ENCODE results near the gene VPS33A. TPM values are rescaled to one million over a fixed set of nuclear protein-coding genes. Genes with fewer than 3 reads are reported as not detected.
A peak's percentile ranks its signal among the peaks of the same experiment; 100 is the strongest.

VPS33A gene
- total and polyA plus RNA-seq, 2 of the 13 experiments (the other 11 are each of a cell fraction or from before 2014, with no cell fraction given) = 11.0 to 43.6 TPM

DNA sequence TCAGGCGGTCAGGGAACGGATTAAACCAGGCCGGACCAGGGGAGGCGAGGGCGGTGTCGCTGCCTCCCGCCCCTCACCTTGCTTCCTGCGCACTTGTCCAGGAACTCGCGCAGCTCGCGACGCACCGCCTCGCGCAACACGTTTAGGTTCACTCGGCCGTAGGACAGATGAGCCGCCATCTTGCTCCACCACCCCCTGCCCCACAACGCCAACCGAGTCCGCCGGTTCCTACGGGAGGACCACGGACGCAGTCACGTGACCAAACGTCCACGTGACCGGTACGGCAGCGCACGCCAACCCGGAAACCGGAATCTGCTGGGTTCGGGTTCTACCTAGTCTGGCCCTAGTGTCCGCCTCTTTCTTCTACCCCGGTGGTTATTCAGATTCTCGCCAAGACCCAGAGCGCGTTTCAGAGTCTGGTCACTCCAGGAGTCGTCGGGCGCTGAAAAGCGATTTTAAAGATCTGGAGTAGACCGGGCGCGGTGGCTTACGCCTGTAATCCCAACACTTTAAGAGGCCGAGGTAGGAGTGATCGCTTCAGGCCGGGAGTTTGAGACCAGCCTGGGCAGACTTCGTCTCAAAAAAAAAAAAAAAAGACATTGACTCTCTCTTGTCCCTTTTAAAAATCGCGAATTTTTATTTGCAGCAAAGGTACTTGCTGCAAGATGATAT, at the start of gene VPS33A (continued):
- TF ChIP-seq POGK (CRISPR knock-in tag; conservative IDR thresholded peaks at IDR 0.05) (peak; percentile 89), ZNF839 (CRISPR knock-in tag; IDR thresholded peaks at IDR 0.05; ENCODE audit: borderline replicate concordance) (peak; percentile 92; the same call in 1 of the 2 replicates), ZNF263 (CRISPR knock-in tag; IDR thresholded peaks at IDR 0.05) (peak; percentile 98), EEA1 (CRISPR knock-in tag; IDR thresholded peaks at IDR 0.05; ENCODE audit: borderline replicate concordance) (no peak), ATF5 (CRISPR knock-in tag; IDR thresholded peaks at IDR 0.05; ENCODE audit: low read depth) (no peak), KAT8 (CRISPR knock-in tag; IDR thresholded peaks at IDR 0.05) (peak; percentile 100), STAG1 (CRISPR knock-in tag; IDR thresholded peaks at IDR 0.05) (no peak), CAMTA2 (CRISPR knock-in tag; IDR thresholded peaks at IDR 0.05; ENCODE audit: borderline replicate concordance) (peak; percentile 50; the same call in 1 of the 2 replicates), ZBTB33 (CRISPR knock-in tag; IDR thresholded peaks at IDR 0.05) (peak; percentile 71), ARNT (IDR thresholded peaks at IDR 0.05) (no peak), SAFB2 (CRISPR knock-in tag; IDR thresholded peaks at IDR 0.05; ENCODE audit: borderline replicate concordance, low read depth) (no peak; the same call in 1 of the 2 replicates), MXD4 (CRISPR knock-in tag; IDR thresholded peaks at IDR 0.05) (peak; percentile 95), ZKSCAN1 (IDR thresholded peaks at IDR 0.05; ENCODE audit: low read length) (peak; percentile 36; the same call in 1 of the 2 replicates), ZNF607 (CRISPR knock-in tag; IDR thresholded peaks at IDR 0.05; ENCODE audit: borderline replicate concordance) (peak; percentile 73), RELA (CRISPR knock-in tag; IDR thresholded peaks at IDR 0.05) (no peak)
- TF ChIP-seq, protein P1, sequence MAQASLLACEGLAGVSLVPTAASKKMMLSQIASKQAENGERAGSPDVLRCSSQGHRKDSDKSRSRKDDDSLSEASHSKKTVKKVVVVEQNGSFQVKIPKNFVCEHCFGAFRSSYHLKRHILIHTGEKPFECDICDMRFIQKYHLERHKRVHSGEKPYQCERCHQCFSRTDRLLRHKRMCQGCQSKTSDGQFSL (CRISPR knock-in tag; IDR thresholded peaks at IDR 0.05) = peak; percentile 53; the same call in 1 of the 2 replicates
- TF ChIP-seq, protein P2, sequence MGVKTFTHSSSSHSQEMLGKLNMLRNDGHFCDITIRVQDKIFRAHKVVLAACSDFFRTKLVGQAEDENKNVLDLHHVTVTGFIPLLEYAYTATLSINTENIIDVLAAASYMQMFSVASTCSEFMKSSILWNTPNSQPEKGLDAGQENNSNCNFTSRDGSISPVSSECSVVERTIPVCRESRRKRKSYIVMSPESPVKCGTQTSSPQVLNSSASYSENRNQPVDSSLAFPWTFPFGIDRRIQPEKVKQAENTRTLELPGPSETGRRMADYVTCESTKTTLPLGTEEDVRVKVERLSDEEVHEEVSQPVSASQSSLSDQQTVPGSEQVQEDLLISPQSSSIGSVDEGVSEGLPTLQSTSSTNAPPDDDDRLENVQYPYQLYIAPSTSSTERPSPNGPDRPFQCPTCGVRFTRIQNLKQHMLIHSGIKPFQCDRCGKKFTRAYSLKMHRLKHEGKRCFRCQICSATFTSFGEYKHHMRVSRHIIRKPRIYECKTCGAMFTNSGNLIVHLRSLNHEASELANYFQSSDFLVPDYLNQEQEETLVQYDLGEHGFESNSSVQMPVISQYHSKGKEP (CRISPR knock-in tag; IDR thresholded peaks at IDR 0.05) = no peak
- TF ChIP-seq, protein P3, sequence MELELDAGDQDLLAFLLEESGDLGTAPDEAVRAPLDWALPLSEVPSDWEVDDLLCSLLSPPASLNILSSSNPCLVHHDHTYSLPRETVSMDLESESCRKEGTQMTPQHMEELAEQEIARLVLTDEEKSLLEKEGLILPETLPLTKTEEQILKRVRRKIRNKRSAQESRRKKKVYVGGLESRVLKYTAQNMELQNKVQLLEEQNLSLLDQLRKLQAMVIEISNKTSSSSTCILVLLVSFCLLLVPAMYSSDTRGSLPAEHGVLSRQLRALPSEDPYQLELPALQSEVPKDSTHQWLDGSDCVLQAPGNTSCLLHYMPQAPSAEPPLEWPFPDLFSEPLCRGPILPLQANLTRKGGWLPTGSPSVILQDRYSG (CRISPR knock-in tag; IDR thresholded peaks at IDR 0.05) = 0 out of 2 replicates have a peak, but pooled peaks have one; percentile 47

All from HepG2 (cell line).